HG03469 (cell line): ENCODE results near the gene PPP2R1B.
"Not testable (repeated sequence)": the region's sequence is repeated elsewhere in the genome, so short reads cannot be mapped to it uniquely, and the experiment has no call there.

ENCODE experiments used
- ATAC-seq: cut with Tn5 transposase; IDR thresholded peaks from one replicate; pipeline ENCODE4 v1.9.1; 2021; ENCODE audit warnings: mild to moderate bottlenecking, moderate library complexity, moderate number of reproducible peaks; ENCODE audit not compliant: unreplicated experiment

Gene PPP2R1B

DNA sequence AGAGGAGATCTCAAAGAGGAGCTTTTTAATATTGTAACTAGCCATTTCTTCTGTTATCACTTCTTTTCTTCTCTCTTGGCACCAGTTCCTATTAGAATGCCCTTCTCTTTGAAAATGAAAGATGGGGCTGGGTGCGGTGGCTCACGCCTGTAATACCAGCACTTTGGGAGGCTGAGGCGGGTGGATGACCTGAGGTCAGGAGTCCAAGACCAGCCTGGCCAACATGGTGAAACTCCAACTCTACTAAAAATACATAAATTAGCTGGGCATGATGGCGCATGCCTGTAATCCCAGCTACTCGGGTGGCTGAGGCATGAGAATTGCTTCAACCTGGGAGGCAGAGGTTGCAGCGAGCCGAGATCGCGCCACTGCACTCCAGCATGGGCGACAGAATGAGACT is 18.1 kb upstream of the PPP2R1B start:
- not testable (repeated sequence) for ATAC-seq

DNA sequence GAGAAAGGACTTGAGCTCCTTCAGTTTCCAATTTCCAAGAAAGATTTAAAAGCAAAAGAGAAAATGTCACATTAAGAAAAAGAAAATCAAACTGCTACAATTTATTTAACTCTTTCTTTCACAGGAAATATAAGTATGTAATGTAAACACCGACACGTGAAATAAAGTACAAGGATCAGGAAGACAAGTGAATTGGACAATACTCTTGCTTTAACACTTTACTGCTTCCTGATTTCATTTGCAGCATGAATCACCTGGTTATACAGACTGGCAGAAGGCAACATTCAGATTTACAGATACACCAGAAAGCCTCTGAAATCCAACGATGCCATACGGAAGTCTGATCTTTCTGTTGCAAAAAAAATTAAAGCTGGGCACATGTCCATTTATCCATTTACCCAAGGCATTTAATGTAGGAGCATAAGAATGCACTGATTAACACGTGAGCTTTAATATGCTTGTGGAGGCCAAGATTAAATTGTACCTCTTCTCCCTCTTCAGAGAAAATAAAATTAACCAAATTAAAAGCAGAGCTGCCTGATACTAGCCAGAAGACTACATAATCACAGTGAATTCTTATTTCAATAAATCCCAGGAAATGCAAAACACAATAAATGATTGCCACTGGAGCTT is 16.0 kb upstream of the PPP2R1B start:
- ATAC-seq: no peak

DNA sequence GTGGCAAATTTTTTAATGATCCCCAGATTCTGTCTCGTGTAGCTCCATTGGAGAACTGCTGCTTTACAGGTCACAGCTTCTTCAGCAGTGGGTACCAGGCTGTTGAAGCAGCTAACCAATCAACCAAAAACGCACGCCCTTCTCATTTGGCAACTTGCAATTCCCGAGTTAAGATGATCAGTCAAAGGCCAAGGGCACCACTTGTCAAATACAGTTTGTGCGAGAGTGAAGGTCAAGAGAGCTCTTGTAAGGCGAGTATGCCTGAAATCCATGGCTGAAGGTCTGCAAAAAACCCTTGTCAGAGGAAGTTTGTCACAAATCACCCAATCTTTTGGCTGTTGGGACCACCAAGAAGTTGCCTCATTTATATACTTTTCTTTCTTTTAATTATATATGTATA is 12.9 kb upstream of the PPP2R1B start:
- ATAC-seq: no peak

DNA sequence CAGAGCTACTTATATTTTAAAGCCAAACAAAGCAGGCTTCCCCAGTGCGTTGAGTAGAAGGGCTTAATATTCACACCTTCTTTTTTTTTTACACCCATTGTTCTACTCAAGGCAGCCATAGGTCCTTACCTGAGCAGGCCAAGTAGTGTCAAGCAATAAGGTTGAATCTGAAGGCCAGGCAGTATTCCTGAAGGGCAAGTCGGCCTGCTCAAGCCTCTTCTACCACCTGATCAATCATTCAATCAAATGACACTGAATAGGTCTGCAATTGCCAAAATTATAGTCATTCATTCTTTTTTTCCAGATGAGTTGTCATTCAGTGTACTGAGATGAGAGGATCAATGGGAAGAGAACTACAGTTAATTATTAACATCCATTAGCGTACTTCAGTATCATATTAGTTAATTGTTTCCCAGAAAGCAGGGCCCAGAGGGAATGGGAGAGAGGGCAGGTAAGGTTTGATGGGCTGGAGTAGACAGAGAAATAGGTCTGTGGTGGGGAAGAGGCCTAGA is 11.9 kb upstream of the PPP2R1B start:
- no peak for ATAC-seq

DNA sequence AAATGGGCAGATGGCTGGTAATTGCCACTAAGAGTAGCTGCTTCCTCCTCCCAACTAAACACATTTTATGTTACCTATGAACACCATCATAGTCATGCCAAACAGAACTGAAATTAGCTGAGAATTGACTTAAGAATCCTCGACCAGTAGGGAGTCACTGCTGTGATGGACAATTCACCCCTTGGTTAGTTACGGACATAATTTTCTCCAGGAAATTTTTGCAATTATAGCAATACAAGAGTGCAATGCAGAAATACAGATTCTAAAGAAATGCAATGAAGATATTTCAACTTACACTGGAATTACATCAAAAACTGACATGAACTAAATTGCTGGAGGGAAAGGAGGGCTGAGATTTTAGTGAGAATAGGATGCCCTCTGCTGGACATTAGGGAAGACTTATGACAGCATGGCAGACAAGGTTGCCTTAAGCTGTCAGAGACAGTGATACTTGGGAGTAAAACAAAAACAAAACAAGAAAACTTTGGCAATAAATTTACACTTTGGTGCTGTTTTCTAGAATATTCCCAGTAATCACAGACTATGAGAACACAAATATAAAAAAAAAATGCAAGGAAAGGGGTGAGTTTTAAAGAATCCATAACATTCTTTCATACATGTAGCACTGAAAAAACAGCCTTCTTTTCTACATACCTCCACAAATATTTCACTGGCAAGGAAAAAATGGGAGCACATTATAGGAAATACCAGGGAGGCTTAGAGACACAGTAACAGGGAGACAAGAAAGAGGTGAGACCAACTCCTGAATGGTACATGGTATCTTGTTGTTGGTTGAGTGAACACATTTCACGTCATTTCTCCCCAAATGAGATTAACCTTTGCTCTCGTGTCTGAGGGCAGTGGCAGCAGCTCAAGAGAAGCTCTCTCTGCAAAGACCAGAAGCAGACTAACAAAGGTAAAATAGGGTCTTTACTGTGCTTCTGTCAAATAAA is 11.2 kb upstream of the PPP2R1B start:
- no peak for ATAC-seq

DNA sequence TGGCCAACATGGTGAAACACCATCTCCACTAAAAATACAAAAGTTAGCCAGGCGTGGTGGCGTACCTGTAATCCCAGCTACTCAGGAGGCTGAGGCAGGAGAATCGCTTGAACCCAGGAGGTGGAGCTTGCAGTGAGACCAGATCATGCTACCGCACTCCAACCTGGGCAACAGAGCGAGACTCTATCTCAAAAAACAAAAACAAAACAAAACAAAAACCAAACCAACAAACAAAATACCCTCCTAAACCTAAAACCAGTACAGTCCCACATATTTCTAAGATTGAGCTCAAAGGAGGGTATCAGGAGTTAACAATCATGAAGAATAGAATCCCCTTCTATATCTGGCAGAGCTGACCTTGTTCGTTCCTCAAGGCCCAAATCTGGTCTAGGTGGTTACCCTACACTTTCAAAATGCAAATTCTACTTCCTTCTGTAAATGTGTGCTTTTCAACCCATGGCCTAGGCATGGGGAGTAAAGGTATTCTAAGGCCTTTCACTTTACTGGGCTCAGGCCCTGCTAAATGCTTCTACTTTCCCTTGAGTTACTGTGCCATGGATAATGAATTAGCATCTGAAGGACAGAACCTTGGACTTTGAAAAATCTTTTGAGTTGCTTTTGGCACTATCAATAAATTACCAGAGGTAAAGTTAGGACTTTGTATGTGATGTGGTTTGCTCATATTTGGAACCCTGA is 10.4 kb upstream of the PPP2R1B start:
- peak; percentile 99 for ATAC-seq

DNA sequence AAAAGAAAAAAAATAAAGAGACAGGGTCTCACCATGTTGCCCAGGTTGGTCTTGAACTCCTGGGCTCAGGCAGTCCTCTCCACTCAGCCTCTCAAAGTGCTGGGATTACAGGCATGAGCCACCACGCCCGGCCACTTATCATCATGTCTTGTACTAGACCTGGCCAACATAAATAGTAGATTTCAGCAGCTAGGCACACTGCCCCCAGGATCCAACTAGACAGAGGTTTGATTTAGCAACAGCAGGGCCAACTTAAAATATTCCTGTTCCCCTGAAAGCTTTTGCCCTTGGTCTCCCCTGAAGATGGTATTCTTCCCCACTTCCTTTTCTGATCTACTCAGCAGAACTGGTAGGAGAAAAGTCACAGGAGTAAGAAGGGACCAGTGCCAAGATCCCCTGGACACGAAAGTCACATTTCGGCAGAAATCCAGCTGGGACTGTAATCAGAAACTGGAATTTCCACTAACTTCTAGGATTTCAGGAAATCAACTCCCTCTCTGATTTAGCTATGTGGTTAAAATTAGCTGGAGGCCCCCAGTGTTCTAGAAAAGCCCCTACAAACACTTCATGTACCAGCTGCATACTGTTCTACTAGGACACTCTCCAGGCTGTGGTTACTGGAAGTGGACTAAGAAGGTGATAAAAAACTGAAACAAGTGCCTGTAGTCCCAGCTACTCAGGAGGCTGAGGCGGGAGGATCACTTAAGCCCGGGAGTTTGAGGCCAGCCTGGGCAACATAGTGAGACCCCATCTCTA is 8.9 kb upstream of the PPP2R1B start:
- no peak for ATAC-seq

DNA sequence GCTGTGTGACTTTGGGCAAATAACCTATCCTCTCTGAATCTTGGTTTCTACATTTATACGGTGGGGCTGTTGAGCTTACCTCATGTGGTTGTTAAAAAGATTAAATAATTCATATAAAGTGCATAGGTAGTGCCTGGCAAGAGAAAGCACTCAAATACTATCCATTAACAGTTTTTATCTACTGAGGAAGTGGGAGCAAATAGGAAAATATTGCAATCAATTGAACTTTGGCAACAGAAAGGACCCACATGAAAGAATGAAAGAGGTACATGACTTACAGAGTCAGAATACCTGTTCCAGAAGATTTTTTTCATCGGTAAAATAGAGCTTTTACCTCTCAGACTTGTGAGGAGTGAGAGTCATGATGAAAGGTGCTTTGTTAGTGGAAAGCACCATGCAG is 6.3 kb upstream of the PPP2R1B start:
- ATAC-seq: no peak

DNA sequence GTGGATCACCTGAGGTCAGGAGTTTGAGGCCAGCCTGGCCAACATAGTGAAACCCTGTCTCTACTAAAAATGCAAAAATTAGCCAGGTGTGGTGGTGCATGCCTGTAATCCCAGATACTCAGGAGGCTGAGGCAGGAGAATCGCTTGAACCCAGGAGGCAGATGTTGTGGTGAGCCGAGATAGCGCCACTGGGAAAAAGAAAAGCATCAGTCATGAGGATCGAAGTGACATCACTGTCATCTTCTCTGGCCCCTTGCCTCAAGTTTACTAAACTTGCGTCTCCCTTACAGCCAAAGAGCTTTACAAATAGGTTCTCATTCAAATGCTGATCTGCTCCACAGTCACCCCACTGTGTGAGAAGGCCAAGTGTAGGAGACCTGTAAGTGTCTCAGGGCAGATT is 5.0 kb upstream of the PPP2R1B start:
- not testable (repeated sequence) for ATAC-seq

DNA sequence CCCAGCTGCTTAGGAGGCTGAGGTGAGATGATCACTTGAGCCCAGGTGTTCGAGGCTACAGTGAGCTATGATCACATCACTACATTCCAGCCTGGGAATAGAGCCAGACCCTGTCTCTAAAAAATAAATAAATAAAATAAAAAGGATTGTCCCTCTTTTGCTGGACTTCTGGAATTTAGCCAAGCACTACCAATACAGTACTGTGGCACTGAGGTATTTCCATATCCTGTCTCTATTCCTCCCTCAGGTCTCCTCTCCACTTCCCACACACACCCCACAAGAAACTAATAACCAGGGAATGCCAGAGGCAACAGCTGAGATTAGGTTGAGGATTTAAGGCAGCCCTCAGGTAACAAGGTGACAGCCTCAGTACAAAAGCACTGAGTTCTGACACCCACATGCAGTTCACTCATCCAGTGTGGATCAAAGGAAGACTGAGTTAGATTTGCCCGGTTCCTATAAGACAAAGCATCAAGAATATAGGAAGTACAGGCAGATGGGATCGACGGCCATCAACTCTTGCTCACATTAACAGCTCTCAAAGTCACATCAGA is 4.5 kb upstream of the PPP2R1B start:
- no peak for ATAC-seq

DNA sequence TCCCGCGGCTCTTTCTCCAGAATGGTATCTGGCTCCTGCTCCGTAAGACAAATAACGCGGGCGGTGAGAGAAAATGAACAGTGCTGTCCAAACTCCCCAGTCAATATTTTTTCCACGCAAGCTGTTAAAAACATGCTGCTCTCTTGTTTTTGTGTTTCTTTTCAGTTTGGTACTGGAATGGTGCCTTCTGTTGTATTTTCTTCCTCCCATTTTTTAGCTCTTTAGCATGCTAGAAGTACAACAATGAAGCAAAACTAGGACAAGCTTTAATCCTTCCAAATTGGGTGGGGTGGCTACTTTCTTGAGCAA is 599 bp upstream of the PPP2R1B start:
- ATAC-seq: no peak

DNA sequence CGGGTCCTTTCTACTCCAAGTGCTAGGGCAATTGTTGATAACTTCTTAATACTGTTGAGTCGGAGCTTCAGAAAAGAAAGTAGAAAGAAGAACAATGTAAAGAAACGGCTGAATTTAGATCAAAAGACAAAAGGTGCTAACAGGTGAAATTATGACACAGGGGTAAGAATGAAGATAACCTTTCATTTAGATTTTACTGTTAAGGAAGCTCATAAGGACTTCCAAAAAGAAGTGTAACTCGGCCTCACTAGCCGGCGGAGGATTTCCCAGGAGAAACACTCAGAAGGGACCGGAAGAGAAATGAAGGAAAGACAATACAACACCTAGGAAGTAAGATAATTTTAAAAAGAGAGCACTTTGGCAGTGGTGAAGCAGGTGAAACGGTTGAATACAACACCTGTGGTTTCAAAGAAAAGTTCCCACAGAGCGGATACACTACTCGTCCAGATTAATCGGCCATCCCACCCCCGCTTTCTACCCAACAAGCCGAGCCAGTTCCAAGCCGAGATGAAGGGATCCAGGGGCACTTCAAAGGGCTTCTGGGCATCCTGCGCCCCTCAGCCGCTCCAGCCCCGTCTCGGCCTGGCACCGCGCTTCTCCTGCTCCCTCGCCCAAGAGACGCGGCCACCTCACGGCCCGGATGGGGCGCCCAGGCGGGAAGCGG is 737 bp downstream of the PPP2R1B start:
- ATAC-seq: peak; percentile 8

DNA sequence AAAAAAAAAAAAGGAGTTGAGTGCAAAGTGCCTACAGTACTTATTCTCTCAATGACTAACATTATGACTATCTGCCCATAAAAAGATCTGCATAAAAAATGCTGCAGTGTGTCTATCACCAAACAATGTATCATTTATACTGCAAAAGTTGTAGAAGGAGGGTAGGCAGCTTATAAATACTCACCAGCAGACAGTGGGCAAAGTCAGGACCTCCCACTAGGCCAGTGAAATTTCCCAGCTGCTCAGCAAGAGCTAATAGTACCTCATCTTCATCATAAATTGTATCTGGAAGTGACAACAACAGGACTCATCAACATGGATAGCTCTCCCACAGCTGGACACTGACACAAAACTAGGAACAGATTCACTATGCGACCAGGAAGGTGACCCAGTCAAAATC is 1.6 kb downstream of the PPP2R1B start:
- ATAC-seq: no peak

DNA sequence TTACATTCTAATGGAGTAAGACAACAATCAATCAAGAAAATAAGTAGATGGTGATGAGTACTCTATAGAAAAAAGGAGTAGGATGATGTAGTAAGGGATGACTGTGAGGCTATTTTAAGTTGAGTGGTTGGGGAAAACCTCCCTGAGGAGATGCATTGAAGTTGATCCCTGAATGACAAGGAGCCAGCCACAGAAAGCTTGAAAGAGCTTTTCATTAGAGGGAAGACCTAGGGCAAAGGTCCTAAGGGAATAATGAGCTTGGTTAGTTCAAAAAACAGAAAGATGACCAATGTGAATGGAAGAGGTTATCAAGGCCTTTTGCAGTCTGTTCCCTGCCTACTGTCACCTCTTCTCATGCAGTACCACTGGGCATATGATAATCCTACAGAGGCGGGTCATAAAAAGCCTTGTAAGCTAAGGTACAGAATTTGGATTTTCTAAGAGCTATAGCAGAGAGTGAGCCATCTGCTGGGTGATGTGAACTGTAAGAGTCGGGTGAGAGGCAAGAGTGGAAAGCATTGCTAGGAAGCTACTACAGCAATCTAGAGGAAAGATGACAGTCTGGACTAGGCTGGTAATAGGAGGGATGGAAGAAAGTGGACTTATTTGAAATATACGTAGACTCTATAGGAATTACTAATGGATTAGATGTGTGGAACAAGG is 3.1 kb downstream of the PPP2R1B start:
- ATAC-seq: no peak

DNA sequence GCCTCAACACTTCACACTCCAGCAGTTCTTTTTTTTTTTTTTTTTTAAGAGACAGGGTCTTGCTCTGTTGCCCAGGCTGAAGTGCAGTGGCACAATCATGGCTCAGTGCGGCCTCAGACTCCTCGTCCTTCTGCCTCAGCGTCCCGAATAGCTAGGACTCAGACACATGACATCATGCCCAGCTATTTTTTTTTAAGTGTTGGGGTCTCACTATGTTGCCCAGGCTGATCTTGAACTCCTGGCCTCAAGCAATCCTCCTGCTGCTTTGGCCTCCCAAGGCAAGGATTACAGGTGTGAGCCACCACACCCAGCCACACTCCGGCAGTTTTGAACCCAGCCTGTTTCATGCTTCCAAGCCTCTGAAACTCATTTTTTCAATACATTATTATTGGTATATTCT is 3.7 kb downstream of the PPP2R1B start:
- ATAC-seq: no peak

DNA sequence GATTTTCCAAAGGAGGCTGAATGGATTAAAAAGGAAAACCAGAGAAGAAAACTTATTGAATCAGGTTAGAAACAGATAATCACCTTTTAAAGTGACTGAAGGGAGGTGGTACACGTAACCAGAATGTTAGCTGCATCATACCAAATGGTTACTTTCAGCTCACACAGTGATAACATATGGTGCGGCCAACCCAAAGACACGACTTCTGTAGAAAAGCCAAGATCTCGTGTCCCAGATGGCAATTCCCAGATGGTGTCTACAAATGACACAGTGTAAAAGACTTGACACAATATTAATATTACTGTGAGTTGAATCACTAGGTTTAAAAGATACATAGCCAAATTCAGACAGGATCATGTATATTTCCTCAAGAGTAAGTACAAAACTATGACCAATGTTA is 5.2 kb downstream of the PPP2R1B start:
- no peak for ATAC-seq

DNA sequence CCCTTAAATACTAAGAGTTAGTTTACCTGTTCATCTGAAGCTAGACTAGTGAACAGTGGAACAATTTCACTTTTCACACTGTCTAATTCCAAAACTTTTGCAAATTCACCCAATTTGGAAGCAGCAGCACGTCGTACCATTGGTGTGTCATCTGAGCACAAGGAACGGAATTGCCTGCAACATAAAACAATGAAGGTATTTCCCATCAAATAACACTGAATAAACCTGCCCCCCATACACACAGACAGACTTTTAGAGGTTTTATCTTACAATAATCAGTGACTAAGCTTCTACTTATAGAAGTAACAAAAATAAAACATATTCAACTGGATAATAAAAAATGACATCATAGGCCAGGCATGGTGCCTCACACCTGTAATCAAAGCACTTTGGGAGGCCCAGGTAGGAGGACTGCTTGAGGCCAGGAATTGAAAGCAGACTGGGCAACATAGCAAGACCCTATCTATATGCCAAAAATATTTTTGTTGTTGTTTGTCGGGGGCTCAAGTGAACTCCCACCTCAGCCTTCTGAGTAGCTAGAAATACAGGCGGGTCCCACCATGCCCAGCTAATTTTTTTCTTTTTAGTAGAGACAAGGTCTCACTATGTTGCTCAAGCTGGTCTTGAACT is 6.3 kb downstream of the PPP2R1B start:
- no peak for ATAC-seq

DNA sequence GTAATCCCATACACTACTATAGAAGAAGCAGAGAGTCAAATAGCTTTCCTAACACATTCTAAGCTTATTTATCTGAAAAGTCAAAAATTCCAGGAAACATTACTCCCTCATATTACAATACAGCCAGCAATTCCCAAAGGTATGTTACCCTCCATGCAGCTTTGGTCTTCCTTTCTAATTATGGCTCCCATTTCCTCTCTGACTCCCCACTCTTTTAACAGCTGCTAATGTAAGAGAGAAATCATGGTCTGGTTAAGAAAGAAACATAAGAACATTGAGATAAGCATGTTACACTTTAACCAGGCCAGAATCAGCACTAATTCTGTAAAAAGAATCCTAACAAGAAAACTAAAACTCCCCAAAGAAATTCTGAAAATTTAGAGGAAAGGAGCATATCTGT is 6.8 kb downstream of the PPP2R1B start:
- ATAC-seq: no peak

DNA sequence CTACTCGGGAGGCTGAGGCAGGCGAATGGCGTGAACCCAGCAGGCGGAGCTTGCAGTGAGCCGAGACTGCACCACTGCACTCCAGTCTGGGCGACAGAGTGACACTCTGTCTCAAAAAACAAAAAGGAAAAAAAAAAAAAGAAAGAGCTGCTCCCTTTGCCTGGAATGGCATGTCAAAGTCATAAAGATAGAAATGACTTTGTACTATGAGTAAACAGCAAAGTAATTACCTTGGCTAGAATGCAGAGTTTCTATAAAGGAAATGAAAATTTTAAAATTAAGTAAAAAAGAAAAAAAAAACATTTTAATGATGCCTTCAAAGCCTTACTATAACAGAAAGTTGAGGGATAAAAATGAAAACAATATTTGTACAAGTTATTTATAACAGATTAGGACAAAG is 10.1 kb downstream of the PPP2R1B start:
- no peak for ATAC-seq
